Adrenal gland (tissue), 12 donors: ENCODE data around the gene PBX3. TPM values are rescaled to one million over a fixed set of nuclear protein-coding genes. Genes with fewer than 3 reads are reported as not detected.

Experiments
- DNase-seq, 7 donors: peaks; one replicate each; pipeline ENCODE4 v3.0.0-alpha.2; 2019 to 2020
- H3K27ac ChIP-seq, 5 donors: fragments of 200-600 bp; sonication (generic) in 4 of 5; 1 replicate in 3 of 5; 2 replicates in 2 of 5; pipeline versions ENCODE4 v1.5.1 to v1.8.0; 2016 to 2020; ENCODE audit warnings: mild to moderate bottlenecking in 1 of 5
- H3K27me3 ChIP-seq: fragments of 200-600 bp; 2 replicates; pipeline ENCODE4 v1.8.0; 2021
- H3K36me3 ChIP-seq, 2 donors: fragments of 200-600 bp; replicated peaks in 1 of 2; 1 replicate in 1 of 2; 2 replicates in 1 of 2; pipeline versions ENCODE4 v1.5.1 to v1.8.0; 2018 to 2022
- H3K4me1 ChIP-seq, 2 donors: fragments of 200-600 bp; replicated peaks in 1 of 2; 1 replicate in 1 of 2; 2 replicates in 1 of 2; pipeline versions ENCODE4 v1.5.1 to v1.8.0; 2018 to 2021
- H3K4me3 ChIP-seq, 4 donors: fragments of 200-600 bp; sonication (generic) in 3 of 4; one replicate each; pipeline ENCODE4 v1.5.1; 2016 to 2018
- H3K9me3 ChIP-seq, 3 donors: fragments of 200-600 bp; sonication (generic) in 1 of 3; replicated peaks in 1 of 3; 1 replicate in 2 of 3; 2 replicates in 1 of 3; pipeline versions ENCODE4 v1.5.1 to v1.8.0; 2016 to 2021
- POLR2A ChIP-seq, 2 donors: fragments of 450-650 bp; IDR thresholded peaks; one replicate each; pipeline ENCODE4 v1.6.1; 2017; ENCODE audit warnings: antibody characterized with exemption in 2 of 2, mild to moderate bottlenecking in 2 of 2, moderate library complexity in 1 of 2
- WGBS, 4 donors: extraction: QIAGEN DNeasy Blood & Tissue Kit in 2 of 4; methylation state at CpG; one replicate each; pipeline versions ENCODE4 v1.1.5 to v1.1.7; 2013 to 2017; 5-methylcytosine and 5-hydroxymethylcytosine counted together
- intact Hi-C, 2 donors: fragments of 100-400 bp; cut with DNase I; formaldehyde crosslinking; loops; one replicate each; pipeline versions ENCODE4 v1.14.1 to v1.15.0; 2022 to 2023
- polyA plus RNA-seq, 3 donors: library from polyadenylated mRNA; stranded (reverse); fragments of 200-250 nt in 2 of 3; fragments of 350-450 nt in 1 of 3; fragmentation: Illumina TruSeq in 1 of 3; extraction: RNeasy Lipid Tissue Mini Kit (QIAGEN cat#74804) in 1 of 3; gene quantifications; one replicate each; pipeline ENCODE4 v1.2.3, GENCODE V29; 2013 to 2014
- total RNA-seq, 9 donors: library from RNA; depleted of rRNA in 4 of 9; stranded (reverse); fragments of >200 nt in 4 of 9; fragments of 120-200 nt in 1 of 9; fragmentation: NEBNext Ultra II Directional in 1 of 9; extraction: Animal tissue kit (Norgen Biotek cat#: 25700) in 1 of 9; gene quantifications; one replicate each; pipeline versions ENCODE4 v1.1.0 to v1.2.4, GENCODE V29; 2013 to 2023
- TF ChIP-seq, protein P1 (sequence below), 6 experiments: fragments of 450-650 bp in 4 of 6; fragments of 200-600 bp in 2 of 6; sonication (generic) in 1 of 6; IDR thresholded peaks; 1 replicate in 5 of 6; 2 replicates in 1 of 6; pipeline versions ENCODE4 v1.5.1 to v1.8.0; 2016 to 2021; ENCODE audit warnings: antibody characterized with exemption in 6 of 6, mild to moderate bottlenecking in 2 of 6, moderate library complexity in 1 of 6
- donor health status: healthy with polysubstance abuse.
- donor health status: Bipolar disorder and iron deficiency.
- donor health status: DM: yes; HTN: yes; CAD: no.
- donor health status: DM: no; HTN: no; CAD: no.
- donor health status: DM: no; HTN: no; CAD: no.
- donor health status: DM: yes; HTN: yes; CAD: no.

Gene PBX3
- total and polyA plus RNA-seq, 12 donors, result 18.3 to 231 (median 133) TPM

DNA sequence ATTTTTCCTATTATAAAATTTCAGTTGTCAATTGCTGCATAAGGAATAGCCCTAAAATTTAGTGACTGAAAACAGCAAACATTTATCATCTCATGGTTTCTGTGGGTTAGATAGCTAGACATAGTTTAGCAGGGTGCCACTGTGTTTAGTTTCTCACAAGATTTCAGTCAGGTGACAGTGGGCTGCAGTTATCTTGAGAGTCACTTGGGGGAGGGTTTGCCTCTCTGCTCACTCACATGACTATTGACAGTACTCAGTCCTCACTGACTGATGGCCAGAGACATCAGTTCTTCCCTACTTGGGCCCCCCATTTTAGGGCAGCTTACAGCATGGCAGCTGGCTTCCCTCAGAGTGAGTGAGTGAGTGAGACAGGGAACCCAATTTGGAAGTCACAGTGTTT, 42.0 kb downstream of the PBX3 start:
- TF ChIP-seq, protein P1, sequence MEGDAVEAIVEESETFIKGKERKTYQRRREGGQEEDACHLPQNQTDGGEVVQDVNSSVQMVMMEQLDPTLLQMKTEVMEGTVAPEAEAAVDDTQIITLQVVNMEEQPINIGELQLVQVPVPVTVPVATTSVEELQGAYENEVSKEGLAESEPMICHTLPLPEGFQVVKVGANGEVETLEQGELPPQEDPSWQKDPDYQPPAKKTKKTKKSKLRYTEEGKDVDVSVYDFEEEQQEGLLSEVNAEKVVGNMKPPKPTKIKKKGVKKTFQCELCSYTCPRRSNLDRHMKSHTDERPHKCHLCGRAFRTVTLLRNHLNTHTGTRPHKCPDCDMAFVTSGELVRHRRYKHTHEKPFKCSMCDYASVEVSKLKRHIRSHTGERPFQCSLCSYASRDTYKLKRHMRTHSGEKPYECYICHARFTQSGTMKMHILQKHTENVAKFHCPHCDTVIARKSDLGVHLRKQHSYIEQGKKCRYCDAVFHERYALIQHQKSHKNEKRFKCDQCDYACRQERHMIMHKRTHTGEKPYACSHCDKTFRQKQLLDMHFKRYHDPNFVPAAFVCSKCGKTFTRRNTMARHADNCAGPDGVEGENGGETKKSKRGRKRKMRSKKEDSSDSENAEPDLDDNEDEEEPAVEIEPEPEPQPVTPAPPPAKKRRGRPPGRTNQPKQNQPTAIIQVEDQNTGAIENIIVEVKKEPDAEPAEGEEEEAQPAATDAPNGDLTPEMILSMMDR (IDR thresholded peaks at IDR 0.05), result no peak
- Histone ChIP-seq H3K4me1 (peaks cover 0 to 31% of the 10 kb centered on the region in 2 donors), H3K4me3 (no peak overlapping the region), H3K9me3 (no peaks in the 10 kb centered on the region), H3K27ac (no peak overlapping the region), H3K27me3 (no peaks in the 10 kb centered on the region), H3K36me3 (no peaks in the 10 kb centered on the region)
- DNase-seq, result no peak
- intact Hi-C loops, result no loop called here

DNA sequence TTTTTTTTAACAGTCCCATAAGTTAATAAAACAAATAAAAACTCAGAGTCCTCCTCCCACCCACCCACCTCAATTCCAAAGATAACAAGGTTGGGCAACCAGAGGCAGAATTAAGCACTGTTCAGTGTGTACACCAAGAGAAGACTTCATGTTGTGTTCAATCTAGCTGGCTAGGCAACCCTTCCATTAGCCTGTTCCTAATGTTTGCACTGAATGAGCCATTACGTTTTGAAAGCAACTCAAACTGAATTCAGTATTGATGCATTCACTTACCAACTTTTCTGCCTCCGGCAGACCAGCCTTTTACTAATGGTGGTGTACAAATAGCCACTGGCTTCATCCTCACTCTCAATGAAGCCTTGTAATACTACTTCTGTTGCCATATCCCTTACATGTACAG, 47.5 kb downstream of the PBX3 start:
- H3K27ac ChIP-seq, result no peak overlapping the region
- H3K4me1 ChIP-seq, result peaks cover 10 to 13% of the 10 kb centered on the region in 2 donors
- no peak for TF ChIP-seq POLR2A (IDR thresholded peaks at IDR 0.05)
- TF ChIP-seq, protein P1 (IDR thresholded peaks at IDR 0.05), result no peak
- intact Hi-C loops, result no loop called here
- no peaks in the 10 kb centered on the region for H3K9me3 ChIP-seq
- DNase-seq, result no peak
- no peaks in the 10 kb centered on the region for H3K27me3 ChIP-seq
- H3K36me3 ChIP-seq, result no peaks in the 10 kb centered on the region
- 76 to 93% (median 91%) methylated on average over 2 of the region's 2 CpGs for WGBS, 4 donors
- H3K4me3 ChIP-seq, result no peak overlapping the region

DNA sequence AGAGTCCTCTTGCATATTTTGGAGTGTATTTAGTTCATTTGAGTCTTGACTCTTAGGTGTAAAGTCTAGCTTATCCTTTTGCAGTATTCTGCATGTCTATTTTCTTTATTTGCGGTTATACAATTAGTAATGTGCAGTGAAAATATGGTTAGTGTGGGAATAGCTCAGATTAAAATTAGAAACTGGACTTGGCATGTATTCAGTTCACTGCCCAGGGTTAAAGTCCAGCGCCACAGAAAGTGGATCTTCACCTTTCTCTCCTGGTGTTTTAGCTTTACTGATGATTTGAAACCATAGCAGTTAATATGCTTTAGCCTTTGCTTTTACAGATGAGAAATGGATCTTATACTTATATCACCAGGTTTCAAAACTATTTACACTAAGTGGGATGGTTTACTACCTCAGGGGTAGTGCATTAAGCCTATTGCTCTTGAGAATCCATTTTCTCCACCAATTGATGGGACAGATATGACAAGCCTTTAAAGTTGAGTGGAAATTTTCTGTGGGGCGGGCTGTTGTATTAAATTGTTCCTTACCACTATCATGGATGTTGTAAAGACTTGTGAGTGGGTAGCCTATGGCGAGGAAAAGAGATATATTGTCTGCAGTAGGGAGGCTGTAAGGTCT, 48.9 kb downstream of the PBX3 start:
- intact Hi-C loops, result no loop called here
- WGBS, 4 donors, result 90 to 93% (median 91%) methylated on average over 4 of the region's 4 CpGs
- TF ChIP-seq POLR2A (IDR thresholded peaks at IDR 0.05), result no peak
- TF ChIP-seq, protein P1 (IDR thresholded peaks at IDR 0.05), result no peak

DNA sequence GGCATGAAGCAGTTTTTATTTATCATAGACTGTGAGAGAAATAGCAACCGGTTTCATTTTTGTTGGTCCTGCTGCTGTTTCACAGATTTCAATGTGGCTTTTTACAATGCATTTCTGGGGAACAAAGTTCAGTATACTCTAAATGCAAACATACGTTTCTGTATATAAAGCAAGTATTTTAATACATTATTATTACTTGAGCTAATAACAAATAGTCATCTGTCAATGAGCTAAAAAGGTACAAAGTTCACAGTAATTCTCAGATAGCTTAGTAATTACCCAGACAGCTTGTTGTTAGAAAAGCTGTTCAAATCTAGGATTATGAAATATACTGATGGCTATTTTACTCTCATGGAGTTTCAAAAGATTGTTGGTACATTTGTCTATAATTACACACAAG, 50.8 kb downstream of the PBX3 start:
- no peak for TF ChIP-seq POLR2A (IDR thresholded peaks at IDR 0.05)
- TF ChIP-seq, protein P1 (IDR thresholded peaks at IDR 0.05), result no peak

More for the DNA sequence above, 48.9 kb downstream of the PBX3 start:
- H3K9me3 ChIP-seq, result no peaks in the 10 kb centered on the region
- no peak for DNase-seq
- H3K4me1 ChIP-seq, result peaks cover 10 to 13% of the 10 kb centered on the region in 2 donors
- no peaks in the 10 kb centered on the region for H3K27me3 ChIP-seq
- H3K36me3 ChIP-seq, result no peaks in the 10 kb centered on the region
- H3K4me3 ChIP-seq, result no peak overlapping the region
- H3K27ac ChIP-seq, result no peak overlapping the region

More for the DNA sequence above, 50.8 kb downstream of the PBX3 start:
- 24 to 44% (median 35%) methylated on average over 2 of the region's 2 CpGs for WGBS, 4 donors
- no peak for DNase-seq
- H3K4me1 ChIP-seq, result peaks cover 10 to 15% of the 10 kb centered on the region in 2 donors
- H3K9me3 ChIP-seq, result no peaks in the 10 kb centered on the region
- H3K27me3 ChIP-seq, result no peaks in the 10 kb centered on the region
- H3K27ac ChIP-seq, result no peak overlapping the region
- H3K4me3 ChIP-seq, result no peak overlapping the region
- intact Hi-C loops, result no loop called here
- H3K36me3 ChIP-seq, result no peaks in the 10 kb centered on the region
